HG03342 (cell line): ENCODE measurements around the gene DAO.
"Not testable (repeated sequence)": the region's sequence is repeated elsewhere in the genome, so short reads cannot be mapped to it uniquely, and the experiment has no call there.

ENCODE experiments used
- ATAC-seq: cut with Tn5 transposase; IDR thresholded peaks from one replicate; pipeline ENCODE4 v1.9.1; 2021; ENCODE audit warnings: mild to moderate bottlenecking, moderate library complexity; ENCODE audit not compliant: unreplicated experiment

The DAO gene

GRCh38 chr12:108879615-108880254 lies at the start of gene DAO:
TSS of gene DAO (plus strand) at chr12:108880092. CDS start at chr12:108885007, 4,915 bp downstream.
- no peak for ATAC-seq

DNA sequence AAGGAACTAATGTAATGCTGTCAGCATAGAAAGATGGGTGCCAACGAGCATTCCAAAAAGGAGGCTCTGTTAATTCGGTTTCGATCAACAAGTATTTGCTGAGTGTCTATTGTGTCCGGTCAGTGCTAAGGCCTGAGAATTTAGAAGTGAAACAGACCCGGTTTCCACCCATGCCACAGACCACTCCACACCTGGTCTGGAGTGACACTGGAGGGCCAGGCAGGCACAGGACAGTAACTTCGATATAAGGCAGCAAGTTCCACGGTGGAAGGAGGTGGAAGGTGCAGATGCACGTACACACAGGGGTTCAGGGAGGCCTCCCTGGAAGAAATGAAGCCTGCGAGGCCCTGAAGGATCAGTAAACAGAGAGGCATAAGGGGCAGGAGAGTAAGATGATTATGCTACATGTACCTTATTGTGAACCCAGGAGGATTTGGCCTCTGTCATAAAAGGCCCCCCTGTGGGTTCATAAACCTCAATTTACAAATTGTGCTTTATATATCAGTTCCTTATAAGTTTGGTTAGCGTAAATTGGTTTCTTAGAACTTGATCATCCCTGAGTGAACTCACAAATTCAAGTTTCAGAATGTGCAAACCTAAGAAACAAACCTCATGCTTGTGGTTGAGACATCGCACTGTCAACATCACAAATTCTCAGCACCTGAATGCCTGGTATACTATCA lies 48.4 kb upstream of the DAO start:
- peak; percentile 49 for ATAC-seq

DNA sequence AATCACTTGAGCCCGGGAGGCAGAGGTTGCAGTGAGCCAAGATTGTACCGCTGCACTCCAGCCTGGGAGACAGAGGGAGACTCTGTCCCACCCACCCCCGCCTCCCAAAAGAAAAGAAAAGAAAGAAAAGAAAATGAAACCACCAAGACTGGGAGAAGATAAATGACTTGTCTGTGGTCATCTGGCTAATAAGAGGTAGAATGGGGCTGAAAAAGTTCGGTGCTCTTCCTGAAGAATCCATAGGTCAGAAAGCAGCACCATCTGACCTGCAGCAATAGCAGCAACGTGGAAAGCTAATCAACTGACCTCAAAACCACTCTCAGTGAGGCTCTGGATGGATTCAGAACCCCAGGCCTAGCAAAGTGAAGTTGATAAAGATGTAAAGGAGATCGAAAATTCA lies 47.7 kb upstream of the DAO start:
- ATAC-seq, result no peak

- no peak for ATAC-seq
Observed at GRCh38 chr12:108832730-108833354, 47.0 kb upstream of the DAO start.

DNA sequence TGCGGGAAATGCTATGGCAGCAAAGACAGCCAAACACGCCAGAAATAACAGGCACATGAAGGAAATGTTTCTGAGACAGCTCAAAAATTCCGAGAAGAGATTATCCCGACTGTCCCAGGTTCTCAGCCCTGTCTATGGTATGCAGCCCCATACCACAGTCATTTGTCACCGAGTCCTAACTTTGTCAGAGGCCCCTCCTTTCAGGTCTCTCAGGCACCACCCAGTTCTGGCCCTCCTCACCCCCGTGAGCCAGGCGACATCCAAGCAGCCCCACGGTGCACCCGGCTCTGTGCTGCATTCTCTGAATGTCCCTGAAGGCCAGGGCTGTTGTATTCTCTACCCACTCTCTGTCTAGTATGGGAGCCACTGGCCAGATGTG lies 46.5 kb upstream of the DAO start:
- no peak for ATAC-seq

GRCh38 chr12:108833757-108834472 lies 46.0 kb upstream of the DAO start:
- no peak for ATAC-seq

GRCh38 chr12:108835860-108836634 lies 43.8 kb upstream of the DAO start:
- no peak for ATAC-seq

DNA sequence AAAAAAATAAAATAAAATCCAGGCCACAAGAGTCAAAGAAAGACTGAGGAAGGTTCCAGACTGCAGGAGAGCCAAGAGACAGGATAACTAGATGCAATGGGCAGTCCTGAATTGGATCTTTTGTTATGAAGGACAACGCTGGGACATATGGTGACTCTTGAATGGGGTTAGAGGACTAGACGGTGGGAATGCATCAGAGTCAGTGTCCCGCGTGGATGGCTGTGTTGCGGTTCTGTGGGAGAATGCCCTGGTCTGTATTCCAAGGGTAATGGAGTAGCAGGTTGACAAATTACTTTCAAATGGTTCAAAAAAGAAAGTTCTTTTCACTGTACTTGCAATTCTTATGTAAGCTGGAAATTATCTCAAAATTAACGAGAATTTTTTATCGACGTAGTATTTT lies 42.7 kb upstream of the DAO start:
- no peak for ATAC-seq

- ATAC-seq, result no peak
Observed at GRCh38 chr12:108837680-108838079, 42.2 kb upstream of the DAO start.

DNA sequence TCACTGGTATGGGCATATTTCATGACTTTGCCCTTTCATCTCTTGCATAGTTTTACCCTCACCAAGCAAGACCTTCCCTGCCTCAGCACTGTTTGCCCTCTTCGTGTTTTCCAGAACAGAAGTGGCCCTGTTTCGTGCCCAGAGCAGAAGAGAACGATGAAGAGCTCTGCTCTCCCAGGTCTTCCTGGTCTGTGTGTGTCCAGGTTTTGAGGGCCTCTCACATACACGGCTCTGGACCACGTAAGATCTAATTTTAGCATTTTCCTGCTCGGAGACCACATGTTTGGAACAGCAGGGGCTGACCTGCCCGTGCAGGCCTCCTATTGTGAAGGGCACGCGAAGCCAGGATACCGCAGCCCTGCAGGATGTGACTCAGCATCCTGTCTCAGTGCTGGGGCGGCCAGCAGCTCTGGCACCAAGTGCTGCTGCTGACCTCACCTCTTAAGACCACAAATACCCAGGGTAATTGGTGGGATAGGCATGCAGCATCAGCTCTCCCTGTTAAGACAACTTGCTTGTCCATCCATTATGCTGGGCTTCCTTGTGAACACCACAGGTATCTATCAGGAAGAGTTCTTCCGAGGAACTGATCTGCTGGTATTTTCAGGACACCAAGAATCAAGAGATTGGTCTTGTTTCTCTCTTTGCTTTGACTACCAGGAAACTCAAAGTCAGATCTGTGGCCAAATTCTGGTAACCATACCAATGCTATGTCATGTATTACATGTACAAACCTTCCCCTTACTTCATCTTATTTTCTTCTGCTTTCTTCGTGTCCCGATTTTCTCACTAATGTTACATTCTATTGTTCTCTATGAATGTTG lies 41.5 kb upstream of the DAO start:
- ATAC-seq, result peak; percentile 92

- no peak for ATAC-seq
Observed at GRCh38 chr12:108839018-108839889, 40.6 kb upstream of the DAO start.

DNA sequence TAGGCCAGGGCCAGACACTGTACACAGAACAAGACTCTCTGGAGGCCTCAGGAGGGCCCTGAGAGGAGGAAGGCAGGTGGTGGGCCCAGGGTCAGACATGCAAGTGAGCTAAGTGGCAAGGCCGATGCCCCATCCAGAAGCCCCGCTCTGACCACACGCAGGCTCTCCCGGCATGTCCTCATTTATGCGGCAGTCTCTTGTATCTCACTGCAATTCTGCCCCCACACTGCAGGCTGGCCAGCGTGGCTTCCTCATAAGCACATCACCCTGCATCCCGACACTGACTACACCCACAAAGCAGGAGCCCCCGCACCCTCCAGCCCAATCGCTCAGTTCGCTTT lies 40.0 kb upstream of the DAO start:
- no peak for ATAC-seq

DNA sequence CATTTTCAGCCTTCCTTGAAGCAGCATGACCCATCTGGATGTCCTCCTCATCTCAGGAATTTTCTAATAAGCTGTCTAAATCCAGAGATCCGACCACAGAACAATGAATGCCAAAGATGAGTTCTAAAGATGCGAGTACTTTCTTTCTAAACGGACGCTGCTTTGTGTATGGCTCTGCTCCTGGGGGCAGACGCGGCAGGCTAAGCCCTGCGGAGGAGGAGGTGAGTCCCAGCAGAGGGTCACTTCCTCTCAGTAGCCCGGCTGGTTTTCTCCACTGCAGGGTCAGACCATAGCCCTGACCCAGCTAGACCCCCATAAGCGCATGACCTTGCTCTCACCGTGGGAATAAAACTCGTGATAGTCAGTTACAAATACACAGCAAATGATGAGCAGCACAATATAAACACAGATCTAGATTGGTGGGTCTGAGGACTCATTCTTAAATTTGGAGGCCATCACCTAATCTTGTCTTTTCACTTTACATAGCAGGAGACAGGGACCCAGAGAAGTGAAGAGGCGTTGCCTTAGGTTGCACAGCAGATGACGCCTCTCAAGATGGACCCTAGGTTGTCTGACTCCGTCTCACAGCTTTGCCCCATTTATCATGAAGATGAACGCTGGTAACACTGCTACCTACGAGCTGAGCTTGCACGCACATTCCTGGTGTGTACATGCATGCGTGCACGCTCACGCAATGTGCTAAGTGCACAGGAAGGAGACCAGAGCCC lies 39.1 kb upstream of the DAO start:
- ATAC-seq, result no peak

DNA sequence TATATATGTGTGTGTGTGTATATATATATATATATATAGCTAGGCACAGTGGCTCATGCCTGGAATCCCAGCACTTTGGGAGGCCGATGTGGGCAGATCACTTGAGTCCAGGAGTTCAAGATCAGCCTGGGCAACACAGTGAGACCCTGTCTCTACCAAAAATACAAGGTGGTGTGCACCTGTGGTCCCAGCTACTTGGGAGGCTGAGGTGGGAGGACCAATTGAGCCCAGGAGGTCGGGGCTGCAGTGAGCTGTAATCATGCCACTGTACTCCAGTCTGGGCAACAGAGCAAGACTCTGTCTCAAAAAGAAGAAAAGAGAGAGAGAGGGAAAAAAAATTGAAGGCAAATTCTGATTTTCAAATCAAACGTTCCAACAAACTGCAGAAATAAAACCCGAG lies 38.1 kb upstream of the DAO start:
- not testable (repeated sequence) for ATAC-seq

- no peak for ATAC-seq
Observed at GRCh38 chr12:108842361-108842760, 37.5 kb upstream of the DAO start.

DNA sequence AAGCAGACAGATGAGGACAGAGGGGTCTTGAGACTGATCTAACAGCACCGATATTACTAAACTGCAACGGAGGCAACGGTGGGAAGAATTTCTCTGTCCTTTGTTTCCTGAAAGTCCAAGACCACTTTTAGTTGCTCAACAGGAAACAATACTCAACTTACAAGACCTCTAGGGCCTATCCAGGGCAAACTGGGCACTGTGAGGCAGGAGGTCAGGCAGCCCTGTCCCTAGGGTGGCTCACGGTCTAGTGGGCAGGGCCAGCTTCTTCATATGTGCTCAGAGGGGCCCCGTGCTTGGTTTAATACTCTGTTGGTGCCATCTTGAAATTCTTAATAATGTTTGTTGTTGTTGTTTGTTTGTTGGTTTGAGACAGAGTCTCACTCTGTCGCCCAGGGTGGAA lies 36.7 kb upstream of the DAO start:
- no peak for ATAC-seq

DNA sequence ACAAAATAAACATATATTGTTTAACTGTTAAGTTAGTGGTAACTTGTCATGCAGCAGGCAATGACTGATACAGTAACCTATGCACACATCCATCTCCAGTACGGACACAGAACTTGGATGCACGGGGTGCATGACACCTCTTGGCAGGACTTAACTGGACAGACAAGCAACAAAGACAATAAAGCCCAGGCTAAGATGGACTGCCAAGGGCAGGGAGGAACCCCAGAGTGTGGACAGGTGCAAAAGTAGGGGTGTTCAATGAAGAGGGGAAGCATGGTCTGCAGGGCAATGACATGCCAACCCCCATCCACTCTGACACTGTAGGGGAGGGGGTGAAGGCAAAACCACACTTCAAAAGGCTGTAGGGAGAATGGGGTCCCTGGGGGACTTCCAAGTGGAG lies 34.2 kb upstream of the DAO start:
- ATAC-seq, result no peak

DNA sequence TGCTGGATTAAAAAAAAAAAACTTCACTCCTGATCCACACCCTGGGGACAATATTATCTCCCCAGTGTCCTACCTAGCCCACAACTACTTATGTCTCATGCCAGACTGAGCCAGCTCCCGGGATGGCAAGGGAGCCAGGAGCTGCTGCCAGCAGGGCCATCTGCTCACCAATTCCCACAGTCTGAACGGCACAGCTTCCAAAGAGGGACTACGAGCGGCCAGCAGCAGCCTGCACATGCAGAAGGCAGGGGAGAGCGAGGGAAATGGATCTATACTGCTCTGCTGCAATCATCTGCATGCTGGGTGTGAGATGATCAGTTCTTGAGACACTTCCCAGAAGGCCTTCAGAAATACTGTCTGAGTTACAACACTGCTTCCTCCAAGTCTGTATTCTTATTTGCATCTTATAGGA lies 33.6 kb upstream of the DAO start:
- no peak for ATAC-seq

GRCh38 chr12:108847705-108848104 lies 32.2 kb upstream of the DAO start:
- no peak for ATAC-seq
